SK-N-SH (cell line): ENCODE data around the gene TMEM256. TPM values are rescaled to one million over a fixed set of nuclear protein-coding genes. Genes with fewer than 3 reads are reported as not detected.
"Not testable (repeated sequence)": the region's sequence is repeated elsewhere in the genome, so short reads cannot be mapped to it uniquely, and the experiment has no call there.

Source experiments
- CTCF ChIA-PET: fragments of 300-600, 350-600 bp; formaldehyde crosslinking; extraction: SDS; loops from one replicate; lab custom pipeline; 2021; lab: Yijun Ruan, JAX
- POLR2A ChIA-PET: fragments of 350-600 bp; sonication (Branson Sonifier 250); formaldehyde crosslinking; extraction: SDS; loops from one replicate; lab custom pipeline; 2020; ENCODE audit warnings: antibody characterized with exemption, inconsistent platforms; lab: Yijun Ruan, JAX
- DNase-seq: peaks from one replicate; pipeline ENCODE4 v3.0.0; 2012
- H2AFZ ChIP-seq: fragments of 200-600 bp; sonication (generic); 2 replicates; pipeline ENCODE4 v1.8.1; 2016; ENCODE audit warnings: antibody characterized with exemption, mild to moderate bottlenecking, low read depth
- H3F3A ChIP-seq: fragments of 200-600 bp; sonication (generic); replicated peaks from 2 replicates; pipeline ENCODE3; 2016; ENCODE audit warnings: antibody characterized with exemption, mild to moderate bottlenecking; ENCODE audit not compliant: insufficient read depth
- H3K27ac ChIP-seq, 2 experiments: fragments of 200-500 bp in 1 of 2; fragments of 200-600 bp in 1 of 2; sonication (Bioruptor generic) in 1 of 2; sonication (generic), shearing (Covaris generic) in 1 of 2; 2 replicates each; pipeline versions ENCODE4 v1.5.1 to v1.6.1; 2014 to 2016; ENCODE audit warnings: low read depth in 2 of 2, inconsistent platforms in 1 of 2, low read length in 1 of 2, mild to moderate bottlenecking in 1 of 2, mixed read lengths in 1 of 2
- H3K27me3 ChIP-seq: fragments of 200-600 bp; sonication (generic), shearing (Covaris generic); 2 replicates; pipeline ENCODE4 v1.6.1; 2016; ENCODE audit warnings: mixed run types; ENCODE audit not compliant: insufficient read depth
- H3K36me3 ChIP-seq, 2 experiments: fragments of 200-500 bp in 1 of 2; fragments of 200-600 bp in 1 of 2; sonication (Bioruptor generic) in 1 of 2; sonication (generic) in 1 of 2; replicated peaks in 1 of 2; 2 replicates each; pipeline versions ENCODE3 to v1.5.1; 2014 to 2016; ENCODE audit warnings: low read length in 1 of 2, mild to moderate bottlenecking in 1 of 2; ENCODE audit not compliant: insufficient read depth in 2 of 2, control insufficient read depth in 1 of 2
- H3K4me1 ChIP-seq, 2 experiments: fragments of 200-500 bp in 1 of 2; fragments of 200-600 bp in 1 of 2; sonication (Bioruptor generic) in 1 of 2; sonication (generic), shearing (Covaris generic) in 1 of 2; 2 replicates each; pipeline versions ENCODE4 v1.5.1 to v1.6.1; 2014 to 2016; ENCODE audit warnings: low read depth in 1 of 2, low read length in 1 of 2, mixed run types in 1 of 2; ENCODE audit not compliant: insufficient read depth in 2 of 2, control insufficient read depth in 1 of 2
- H3K4me2 ChIP-seq: fragments of 200-600 bp; sonication (generic), shearing (Covaris generic); 2 replicates; pipeline ENCODE4 v1.6.1; 2017; ENCODE audit warnings: mixed run types
- H3K4me3 ChIP-seq, 2 experiments: fragments of 200-500 bp in 1 of 2; fragments of 200-600 bp in 1 of 2; sonication (Bioruptor generic) in 1 of 2; sonication (generic), shearing (Covaris generic) in 1 of 2; 2 replicates each; pipeline versions ENCODE4 v1.5.1 to v1.8.1; 2014 to 2016; ENCODE audit warnings: low read depth in 2 of 2, inconsistent platforms in 1 of 2, low read length in 1 of 2, mild to moderate bottlenecking in 1 of 2, mixed read lengths in 1 of 2, moderate library complexity in 1 of 2
- H3K79me2 ChIP-seq: fragments of 200-600 bp; sonication (generic); 2 replicates; pipeline ENCODE4 v1.8.1; 2017; ENCODE audit warnings: mild to moderate bottlenecking; ENCODE audit not compliant: insufficient read depth
- H3K9ac ChIP-seq: fragments of 200-600 bp; sonication (generic); 2 replicates; pipeline ENCODE4 v1.6.1; 2017; ENCODE audit warnings: mixed run types
- H3K9me2 ChIP-seq: fragments of 200-600 bp; sonication (generic); 2 replicates; pipeline ENCODE4 v1.6.1; 2017; ENCODE audit warnings: mixed run types
- H3K9me3 ChIP-seq: fragments of 200-600 bp; sonication (generic); 2 replicates; pipeline ENCODE4 v1.6.1; 2017; ENCODE audit warnings: mixed run types, mild to moderate bottlenecking, moderate library complexity
- H4K20me1 ChIP-seq: fragments of 200-600 bp; sonication (generic); 2 replicates; pipeline ENCODE4 v1.6.1; 2017; ENCODE audit warnings: mild to moderate bottlenecking, mixed run types; ENCODE audit not compliant: insufficient read depth
- CHD2 ChIP-seq: fragments of 150-350 bp; IDR thresholded peaks from 2 replicates; pipeline ENCODE4 v1.6.1; 2018; ENCODE audit warnings: low read length; ENCODE audit not compliant: partially characterized antibody
- EZH2phosphoT487 ChIP-seq: fragments of 200-600 bp; sonication (generic); IDR thresholded peaks from 2 replicates; pipeline ENCODE4 v1.6.1; 2017; ENCODE audit warnings: low read depth, mixed run types, mild to moderate bottlenecking, antibody characterized with exemption, moderate library complexity, borderline replicate concordance
- GABPA ChIP-seq: IDR thresholded peaks from 2 replicates; pipeline ENCODE4 v1.4.0; 2012; ENCODE audit warnings: low read depth, mild to moderate bottlenecking
- MEF2A ChIP-seq: IDR thresholded peaks from 2 replicates; pipeline ENCODE4 v1.4.0; 2012; ENCODE audit warnings: low read depth, borderline replicate concordance
- RFX5 ChIP-seq: IDR thresholded peaks from 2 replicates; pipeline ENCODE4 v1.6.1; 2012; ENCODE audit warnings: mild to moderate bottlenecking, improper control_type of control experiment, low read length
- SMC3 ChIP-seq: IDR thresholded peaks from 2 replicates; pipeline ENCODE4 v1.6.1; 2012; ENCODE audit warnings: low read depth, low read length, improper control_type of control experiment
- TAF1 ChIP-seq: IDR thresholded peaks from 2 replicates; pipeline ENCODE4 v1.6.1; 2012; ENCODE audit warnings: low read depth, mild to moderate bottlenecking, low read length, moderate library complexity, borderline replicate concordance
- TCF12 ChIP-seq: IDR thresholded peaks from 2 replicates; pipeline ENCODE4 v1.4.0; 2012
- WGBS: methylation state at CpG from one replicate; pipeline ENCODE4 v1.1.6; 2017; ENCODE audit warnings: low lambda C conversion rate; 5-methylcytosine and 5-hydroxymethylcytosine counted together
- polyA plus RNA-seq, 3 experiments: library from polyadenylated mRNA; depleted of rRNA; stranded (reverse); fragments of >200 nt; gene quantifications; 2 replicates each; pipeline ENCODE4 v1.2.3, GENCODE V29; 2012
- TF ChIP-seq, protein P1 (sequence below): fragments of 200-600 bp; sonication (generic); IDR thresholded peaks from 2 replicates; pipeline ENCODE4 v1.6.1; 2017; ENCODE audit warnings: antibody characterized with exemption, mild to moderate bottlenecking, moderate library complexity
- TF ChIP-seq, protein P2 (sequence below): IDR thresholded peaks from 2 replicates; pipeline ENCODE4 v1.4.0; 2012; ENCODE audit warnings: low read depth, borderline replicate concordance

The TMEM256 gene
- polyA plus RNA-seq, 1 of the 3 experiments (the other 2 are of a cell fraction) = 213 TPM

DNA sequence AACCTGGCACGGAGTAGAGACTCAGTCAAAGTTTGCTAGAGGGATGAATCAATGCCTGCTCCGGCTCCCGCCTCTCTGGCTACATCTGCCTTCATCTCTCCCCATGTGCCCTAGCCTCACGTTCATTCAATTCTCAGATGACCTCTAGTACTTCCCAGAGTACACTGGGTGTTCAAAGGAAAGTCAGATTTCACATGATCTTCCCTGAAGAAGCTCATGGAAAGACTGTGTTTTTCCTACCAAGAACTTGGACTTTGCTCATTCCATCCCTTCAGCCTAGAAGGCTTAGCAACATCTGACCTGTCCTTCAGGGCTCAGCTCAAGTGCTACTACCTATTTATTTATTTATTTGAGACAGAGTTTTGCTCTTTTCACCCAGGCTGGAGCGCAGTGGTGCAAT is 34.1 kb downstream of the TMEM256 start:
- Histone ChIP-seq H3K79me2 (no peaks in the 10 kb centered on the region), H3K9me3 (no peaks in the 10 kb centered on the region), H3K4me1 (no peaks in the 10 kb centered on the region; a peak in 1 of 4 replicates), H3K36me3 (no peaks in the 10 kb centered on the region), H3K4me2 (no peak overlapping the region), H3K27ac (no peak overlapping the region), H3K27me3 (no peaks in the 10 kb centered on the region), H3F3A (peaks cover 2% of the 10 kb centered on the region), H2AFZ (no peak overlapping the region), H3K4me3 (no peak overlapping the region), H4K20me1 (no peaks in the 10 kb centered on the region), H3K9me2 (no peaks in the 10 kb centered on the region), H3K9ac (no peak overlapping the region)
- POLR2A ChIA-PET = no interaction called here
- 65% methylated on average over 5 of the region's 5 CpGs for WGBS
- TF ChIP-seq SMC3 = no peak
- no peak for TF ChIP-seq MEF2A
- TF ChIP-seq, protein P1, sequence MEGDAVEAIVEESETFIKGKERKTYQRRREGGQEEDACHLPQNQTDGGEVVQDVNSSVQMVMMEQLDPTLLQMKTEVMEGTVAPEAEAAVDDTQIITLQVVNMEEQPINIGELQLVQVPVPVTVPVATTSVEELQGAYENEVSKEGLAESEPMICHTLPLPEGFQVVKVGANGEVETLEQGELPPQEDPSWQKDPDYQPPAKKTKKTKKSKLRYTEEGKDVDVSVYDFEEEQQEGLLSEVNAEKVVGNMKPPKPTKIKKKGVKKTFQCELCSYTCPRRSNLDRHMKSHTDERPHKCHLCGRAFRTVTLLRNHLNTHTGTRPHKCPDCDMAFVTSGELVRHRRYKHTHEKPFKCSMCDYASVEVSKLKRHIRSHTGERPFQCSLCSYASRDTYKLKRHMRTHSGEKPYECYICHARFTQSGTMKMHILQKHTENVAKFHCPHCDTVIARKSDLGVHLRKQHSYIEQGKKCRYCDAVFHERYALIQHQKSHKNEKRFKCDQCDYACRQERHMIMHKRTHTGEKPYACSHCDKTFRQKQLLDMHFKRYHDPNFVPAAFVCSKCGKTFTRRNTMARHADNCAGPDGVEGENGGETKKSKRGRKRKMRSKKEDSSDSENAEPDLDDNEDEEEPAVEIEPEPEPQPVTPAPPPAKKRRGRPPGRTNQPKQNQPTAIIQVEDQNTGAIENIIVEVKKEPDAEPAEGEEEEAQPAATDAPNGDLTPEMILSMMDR = no peak
- TF ChIP-seq TAF1 = no peak
- TF ChIP-seq, protein P2, sequence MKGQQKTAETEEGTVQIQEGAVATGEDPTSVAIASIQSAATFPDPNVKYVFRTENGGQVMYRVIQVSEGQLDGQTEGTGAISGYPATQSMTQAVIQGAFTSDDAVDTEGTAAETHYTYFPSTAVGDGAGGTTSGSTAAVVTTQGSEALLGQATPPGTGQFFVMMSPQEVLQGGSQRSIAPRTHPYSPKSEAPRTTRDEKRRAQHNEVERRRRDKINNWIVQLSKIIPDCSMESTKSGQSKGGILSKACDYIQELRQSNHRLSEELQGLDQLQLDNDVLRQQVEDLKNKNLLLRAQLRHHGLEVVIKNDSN = no peak
- TF ChIP-seq CHD2 = no peak
- no peak for TF ChIP-seq TCF12
- TF ChIP-seq GABPA = no peak
- TF ChIP-seq RFX5 = no peak
- TF ChIP-seq EZH2phosphoT487 = no peak
- no peak for DNase-seq
- CTCF ChIA-PET = interaction anchor here (1.1 to 3.5 kb wide), 4 partner anchors 11 to 191 kb away, joined by 3 to 40 read pairs (median 4); partner anchors contain the start of genes TMEM95 and TNK1

DNA sequence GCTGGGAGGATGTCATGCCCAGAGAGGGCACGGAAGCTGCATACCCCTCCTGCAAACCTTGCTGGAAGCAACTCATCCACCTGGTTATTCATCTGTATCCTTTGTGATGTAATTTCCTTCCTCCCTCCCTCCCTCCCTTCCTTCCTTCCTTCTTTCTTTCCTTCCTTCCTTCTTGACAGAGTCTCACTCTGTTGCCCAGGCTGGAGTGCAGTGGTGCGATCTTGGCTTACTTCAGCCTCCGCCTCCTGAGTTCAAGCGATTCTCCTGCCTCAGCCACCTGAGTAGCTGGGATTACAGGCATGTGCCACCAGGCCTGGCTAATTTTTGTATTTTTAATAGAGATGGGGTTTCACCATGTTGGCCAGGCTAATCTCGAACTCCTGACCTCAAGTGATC is 35.3 kb downstream of the TMEM256 start:
- H3K27ac ChIP-seq, H3K4me1 ChIP-seq, H3K36me3 ChIP-seq, H3K4me2 ChIP-seq, H4K20me1 ChIP-seq, H3K79me2 ChIP-seq, H3F3A ChIP-seq, H3K9me3 ChIP-seq, H3K27me3 ChIP-seq, DNase-seq, H3K9ac ChIP-seq, H3K9me2 ChIP-seq, H2AFZ ChIP-seq, H3K4me3 ChIP-seq: not testable (repeated sequence)
- ChIA-PET CTCF (interaction anchor here (0.6 to 3.5 kb wide), 3 partner anchors 14 to 192 kb away, joined by 3 to 40 read pairs (median 3); partner anchors contain the start of gene TMEM95), POLR2A (interaction anchor here (0.6 kb wide), 1 partner anchor 19 kb away, joined by 3 read pairs; no protein-coding TSS in a partner anchor)
- 84% methylated on average over 5 of the region's 5 CpGs for WGBS
